ENCODE results near the gene RRAGA. TPM values are rescaled to one million over a fixed set of nuclear protein-coding genes. Genes with fewer than 3 reads are reported as not detected.
A peak's percentile ranks its signal among the peaks of the same experiment; 100 is the strongest.
"Not testable (repeated sequence)": the region's sequence is repeated elsewhere in the genome, so short reads cannot be mapped to it uniquely, and the experiment has no call there.

The RRAGA gene, protein sequence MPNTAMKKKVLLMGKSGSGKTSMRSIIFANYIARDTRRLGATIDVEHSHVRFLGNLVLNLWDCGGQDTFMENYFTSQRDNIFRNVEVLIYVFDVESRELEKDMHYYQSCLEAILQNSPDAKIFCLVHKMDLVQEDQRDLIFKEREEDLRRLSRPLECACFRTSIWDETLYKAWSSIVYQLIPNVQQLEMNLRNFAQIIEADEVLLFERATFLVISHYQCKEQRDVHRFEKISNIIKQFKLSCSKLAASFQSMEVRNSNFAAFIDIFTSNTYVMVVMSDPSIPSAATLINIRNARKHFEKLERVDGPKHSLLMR
- polyA plus RNA-seq, result 80.1 TPM

DNA sequence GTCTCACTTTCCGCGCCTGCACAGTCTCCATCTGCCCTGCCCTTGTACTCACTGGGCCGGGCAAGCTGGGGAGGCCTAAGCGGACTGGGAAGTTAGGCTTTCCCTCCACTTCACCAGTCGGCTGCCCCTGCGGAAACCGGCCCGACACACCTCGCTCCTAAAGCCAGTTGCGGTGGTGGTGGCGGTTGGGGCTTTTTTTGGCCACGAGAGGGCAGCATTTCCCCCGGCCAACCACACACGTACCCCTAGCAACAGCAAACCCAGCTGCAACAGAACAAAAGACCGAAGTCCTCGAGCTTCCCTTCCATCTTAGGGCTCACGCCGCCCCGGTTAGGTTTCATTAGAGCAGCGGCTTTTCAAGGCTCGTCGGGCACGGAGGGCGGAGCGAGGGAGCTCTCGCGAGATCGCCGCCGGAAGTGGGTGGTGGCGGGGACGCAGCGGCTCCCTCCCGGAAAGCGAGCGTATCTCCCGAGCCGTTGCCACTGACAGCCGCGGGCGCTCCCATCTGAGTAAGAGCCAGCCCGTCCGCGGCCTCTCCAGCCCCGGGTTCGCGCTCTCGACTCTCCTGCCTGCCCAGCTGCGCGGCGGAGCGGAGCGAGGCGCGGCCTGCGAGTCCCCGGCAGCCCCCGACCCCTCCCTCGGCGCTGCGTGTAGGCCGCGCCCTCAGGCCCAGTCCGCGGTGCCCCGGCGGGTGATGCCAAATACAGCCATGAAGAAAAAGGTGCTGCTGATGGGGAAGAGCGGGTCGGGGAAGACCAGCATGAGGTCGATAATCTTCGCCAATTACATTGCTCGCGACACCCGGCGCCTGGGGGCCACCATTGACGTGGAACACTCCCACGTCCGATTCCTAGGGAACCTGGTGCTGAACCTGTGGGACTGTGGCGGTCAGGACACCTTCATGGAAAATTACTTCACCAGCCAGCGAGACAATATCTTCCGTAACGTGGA lies at the start of gene RRAGA:
Gene RRAGA (plus strand): TSS at position 462 of the 951 bp plus-strand sequence. CDS start 233 bp downstream, at position 695.
- Mint-ChIP-seq H3K36me3 (peaks cover 4% of the 10 kb centered on the region), H3K27ac (peak within 1 kb of the TSS; percentile 91 to 99 (median 99)), H3K9me3 (no peaks in the 10 kb centered on the region), H3K27me3 (no peaks in the 10 kb centered on the region), H3K4me3 (peak within 1 kb of the TSS; percentile 91 to 96 (median 94)), H3K4me1 (peaks cover 20 to 28% (median 24%) of the 10 kb centered on the region in 3 donors)

- Mint-ChIP-seq H3K9me3 (peaks cover 8 to 22% (median 9%) of the 10 kb centered on the region in 3 donors), H3K27me3 (peaks cover 8% of the 10 kb centered on the region), H3K36me3 (peaks cover 3% of the 10 kb centered on the region), H3K4me1 (no peaks in the 10 kb centered on the region), H3K27ac (no peak overlapping the region), H3K4me3 (no peak overlapping the region)
These were observed 49.1 kb upstream of the RRAGA start for GRCh38 chr9:19000133-19000532.

DNA sequence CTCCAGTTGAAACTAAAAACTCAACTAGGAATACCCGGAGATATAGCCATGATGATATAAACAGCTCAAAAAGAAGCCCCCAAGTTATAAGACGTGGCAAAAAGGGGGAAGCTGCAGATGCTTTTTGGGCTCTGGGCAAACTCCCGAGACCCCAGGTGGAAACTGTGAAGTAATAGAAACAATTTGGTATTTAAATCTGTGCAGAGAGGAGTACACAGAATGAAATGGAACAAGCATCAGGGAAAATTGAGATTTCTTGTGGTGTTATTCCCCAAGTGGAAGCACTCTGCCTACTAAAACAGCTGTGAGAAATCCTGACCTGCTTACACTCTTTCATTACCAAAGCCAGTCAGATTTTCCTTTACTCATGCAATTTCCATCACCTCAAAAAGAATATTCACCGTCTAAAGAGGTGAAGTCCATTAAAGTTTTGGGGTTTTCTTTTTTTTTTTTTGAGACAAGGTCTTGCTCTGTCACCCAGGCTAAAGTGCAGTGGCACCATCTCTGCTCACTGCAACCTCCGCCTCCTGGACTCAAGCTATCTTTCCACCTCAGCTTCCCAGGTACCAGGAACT lies 39.7 kb upstream of the RRAGA start:
- Mint-ChIP-seq H3K9me3 (no peaks in the 10 kb centered on the region), H3K27ac (no peak overlapping the region), H3K27me3 (peaks cover 2% of the 10 kb centered on the region), H3K4me3 (no peak overlapping the region), H3K4me1 (no peaks in the 10 kb centered on the region), H3K36me3 (peaks cover 2% of the 10 kb centered on the region)

- H3K4me1 Mint-ChIP-seq, result peaks cover 0 to 2% (median 0%) of the 10 kb centered on the region in 3 donors
These were observed 31.0 kb upstream of the RRAGA start for GRCh38 chr9:19018201-19018600.

DNA sequence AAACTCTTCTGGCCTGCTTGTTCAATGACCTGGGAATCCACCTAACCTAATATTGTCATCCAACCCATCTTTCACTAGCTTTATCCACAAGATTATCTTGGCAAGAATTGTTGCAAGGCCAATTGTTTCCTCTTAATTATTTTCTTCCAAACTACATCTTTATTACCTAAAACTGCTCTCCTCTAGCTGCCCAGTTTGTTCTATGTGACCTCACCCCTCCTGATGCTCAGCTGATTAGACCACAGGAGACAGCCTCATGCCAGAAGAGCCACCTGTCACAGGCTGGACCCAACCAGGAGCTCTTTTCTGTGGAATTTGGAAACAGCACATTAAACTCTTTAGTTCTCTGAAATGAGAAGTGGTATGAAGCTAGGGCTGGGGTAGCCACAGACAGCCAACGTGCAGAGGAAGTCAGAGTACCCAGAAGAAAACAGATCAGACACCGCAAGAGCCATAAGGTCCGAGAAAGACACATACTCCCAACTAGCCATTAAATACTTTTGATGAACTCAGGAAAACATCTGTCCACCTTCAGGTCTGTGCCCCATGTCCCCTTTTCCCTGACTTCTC lies 28.3 kb upstream of the RRAGA start:
- Mint-ChIP-seq H3K4me3 (no peak overlapping the region), H3K27ac (no peak overlapping the region), H3K4me1 (peaks cover 0 to 2% (median 0%) of the 10 kb centered on the region in 3 donors), H3K27me3 (peaks cover 5% of the 10 kb centered on the region), H3K36me3 (peaks cover 2% of the 10 kb centered on the region), H3K9me3 (peaks cover 0 to 5% (median 4%) of the 10 kb centered on the region in 3 donors)

More at GRCh38 chr9:19018201-19018600, 31.0 kb upstream of the RRAGA start:
- Mint-ChIP-seq H3K4me3 (no peak overlapping the region), H3K9me3 (peaks cover 0 to 5% (median 4%) of the 10 kb centered on the region in 3 donors), H3K27me3 (peaks cover 5% of the 10 kb centered on the region), H3K36me3 (peaks cover 2% of the 10 kb centered on the region), H3K27ac (no peak overlapping the region)

- not testable (repeated sequence) for H3K4me3 Mint-ChIP-seq, H3K9me3 Mint-ChIP-seq, H3K36me3 Mint-ChIP-seq, H3K4me1 Mint-ChIP-seq, H3K27me3 Mint-ChIP-seq, H3K27ac Mint-ChIP-seq
These were observed 27.6 kb upstream of the RRAGA start for GRCh38 chr9:19021649-19022048.

DNA sequence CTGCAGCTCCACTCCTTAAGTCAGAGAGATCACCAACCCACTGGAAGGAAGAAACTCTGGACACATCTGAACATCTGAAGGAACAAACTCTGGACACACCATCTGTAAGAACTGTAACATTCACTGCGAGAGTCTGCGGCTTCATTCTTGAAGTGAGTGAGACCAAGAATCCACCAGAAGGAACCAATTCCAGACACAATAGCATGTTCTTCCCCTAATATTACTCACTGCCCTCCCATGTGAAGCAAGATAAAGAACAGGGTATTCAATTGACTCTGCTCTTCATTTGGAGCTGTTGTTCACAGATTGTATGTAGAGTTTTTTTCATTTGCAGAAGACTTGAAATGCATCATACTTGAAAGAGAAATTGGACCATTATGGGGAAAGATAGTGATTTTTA lies 27.0 kb upstream of the RRAGA start:
- H3K27me3 Mint-ChIP-seq, result peaks cover 5% of the 10 kb centered on the region
- H3K36me3 Mint-ChIP-seq, result peaks cover 2% of the 10 kb centered on the region
- H3K4me1 Mint-ChIP-seq, result peaks cover 0 to 2% (median 0%) of the 10 kb centered on the region in 3 donors
- peaks cover 0 to 4% (median 3%) of the 10 kb centered on the region in 3 donors for H3K9me3 Mint-ChIP-seq
- no peak overlapping the region for H3K4me3 Mint-ChIP-seq
- no peak overlapping the region for H3K27ac Mint-ChIP-seq

- Mint-ChIP-seq H3K9me3 (peaks cover 0 to 4% (median 2%) of the 10 kb centered on the region in 3 donors), H3K27me3 (peaks cover 5% of the 10 kb centered on the region), H3K27ac (no peak overlapping the region), H3K4me1 (peaks cover 0 to 2% (median 0%) of the 10 kb centered on the region in 3 donors), H3K36me3 (no peaks in the 10 kb centered on the region), H3K4me3 (no peak overlapping the region)
These were observed 26.1 kb upstream of the RRAGA start for GRCh38 chr9:19023078-19023477.

GRCh38 chr9:19026375-19026774 lies 22.9 kb upstream of the RRAGA start:
- Mint-ChIP-seq H3K36me3 (no peaks in the 10 kb centered on the region), H3K9me3 (peaks cover 0 to 4% (median 0%) of the 10 kb centered on the region in 3 donors), H3K27me3 (peaks cover 5% of the 10 kb centered on the region), H3K27ac (peak overlapping the region in 1 of 3 donors; percentile 14), H3K4me3 (no peak overlapping the region), H3K4me1 (peaks cover 0 to 2% (median 1%) of the 10 kb centered on the region in 3 donors)

DNA sequence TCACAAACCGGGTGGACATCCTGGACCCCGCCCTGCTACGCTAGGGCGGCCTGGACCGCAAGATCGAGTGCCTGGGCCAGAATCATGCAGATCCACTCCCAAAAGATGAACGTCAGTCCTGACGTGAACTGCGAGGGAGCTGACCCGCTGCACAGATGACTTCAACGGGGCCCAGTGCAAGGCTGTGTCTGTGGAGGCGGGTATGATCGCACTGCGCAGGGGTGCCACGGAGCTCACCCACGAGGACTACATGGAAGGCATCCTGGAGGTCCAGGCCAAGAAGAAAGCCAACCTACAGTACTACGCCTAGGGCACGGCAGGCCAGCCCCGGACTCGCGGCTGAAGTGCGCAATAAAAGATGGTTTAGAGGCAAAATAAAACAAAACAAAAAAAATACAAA lies 21.4 kb upstream of the RRAGA start:
- Mint-ChIP-seq H3K4me3 (no peak overlapping the region), H3K9me3 (no peaks in the 10 kb centered on the region), H3K27me3 (peaks cover 5% of the 10 kb centered on the region), H3K4me1 (peaks cover 0 to 1% (median 0%) of the 10 kb centered on the region in 3 donors), H3K36me3 (no peaks in the 10 kb centered on the region), H3K27ac (no peak overlapping the region)

- Mint-ChIP-seq H3K9me3 (no peaks in the 10 kb centered on the region), H3K36me3 (no peaks in the 10 kb centered on the region), H3K4me1 (peaks cover 0 to 1% (median 0%) of the 10 kb centered on the region in 3 donors), H3K4me3 (no peak overlapping the region), H3K27me3 (peaks cover 5% of the 10 kb centered on the region), H3K27ac (no peak overlapping the region)
These were observed 20.3 kb upstream of the RRAGA start for GRCh38 chr9:19028835-19029451.

GRCh38 chr9:19030899-19031298 lies 18.3 kb upstream of the RRAGA start:
- Mint-ChIP-seq H3K4me3 (no peak overlapping the region), H3K4me1 (peaks cover 0 to 1% (median 0%) of the 10 kb centered on the region in 3 donors), H3K36me3 (no peaks in the 10 kb centered on the region), H3K27ac (peak overlapping the region in 1 of 3 donors; percentile 84), H3K27me3 (peaks cover 6% of the 10 kb centered on the region), H3K9me3 (no peaks in the 10 kb centered on the region)

- Mint-ChIP-seq H3K4me3 (no peak overlapping the region), H3K27ac (no peak overlapping the region), H3K4me1 (peaks cover 0 to 1% (median 0%) of the 10 kb centered on the region in 3 donors)
These were observed 16.8 kb upstream of the RRAGA start for GRCh38 chr9:19032406-19032805.

GRCh38 chr9:19033015-19033414 lies 16.2 kb upstream of the RRAGA start, which contains the start of gene SAXO1:
Gene SAXO1 (minus strand): TSS chr9:19033209. CDS start chr9:19032908, 301 bp downstream.
- peaks cover 0 to 3% (median 0%) of the 10 kb centered on the region in 3 donors for H3K4me1 Mint-ChIP-seq
- no peaks in the 10 kb centered on the region for H3K9me3 Mint-ChIP-seq
- no peaks in the 10 kb centered on the region for H3K36me3 Mint-ChIP-seq

More at GRCh38 chr9:19032406-19032805, 16.8 kb upstream of the RRAGA start:
- Mint-ChIP-seq H3K9me3 (no peaks in the 10 kb centered on the region), H3K36me3 (no peaks in the 10 kb centered on the region), H3K27me3 (peaks cover 6% of the 10 kb centered on the region)

More at GRCh38 chr9:19033015-19033414, 16.2 kb upstream of the RRAGA start, which contains the start of gene SAXO1:
- H3K4me3 Mint-ChIP-seq, result no peak within 1 kb of the TSS
- peaks cover 6% of the 10 kb centered on the region for H3K27me3 Mint-ChIP-seq
- H3K27ac Mint-ChIP-seq, result no peak within 1 kb of the TSS

Measured in IgD-negative memory B cell (primary cell).